OCI-M2 (cell line): ENCODE results near the gene EP300.
"Not testable (repeated sequence)": the region's sequence is repeated elsewhere in the genome, so short reads cannot be mapped to it uniquely, and the experiment has no call there.

ENCODE experiments used
- DNase-seq: peaks from one replicate; lab custom pipeline; 2025; ENCODE audit not compliant: unreplicated experiment; lab: John Stamatoyannopoulos, UW

The EP300 gene

DNA sequence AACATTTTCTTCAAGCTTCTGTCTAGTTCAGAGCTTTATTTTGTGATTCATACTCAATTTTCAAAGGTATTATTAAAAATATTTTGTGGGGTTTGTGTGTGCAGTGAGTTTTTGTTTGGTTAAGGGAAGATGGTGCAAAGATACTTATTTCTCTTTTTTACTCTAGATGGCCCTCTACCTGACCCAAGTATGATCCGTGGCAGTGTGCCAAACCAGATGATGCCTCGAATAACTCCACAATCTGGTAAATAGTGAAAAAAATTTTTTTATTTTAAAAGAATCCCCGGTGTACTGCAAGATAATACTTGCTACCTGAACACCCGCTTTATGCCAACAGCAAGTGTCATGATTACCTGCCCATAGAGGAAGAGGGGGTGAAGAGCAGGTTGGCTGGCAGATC is 54.2 kb downstream of the EP300 start:
- no peak for DNase-seq

DNA sequence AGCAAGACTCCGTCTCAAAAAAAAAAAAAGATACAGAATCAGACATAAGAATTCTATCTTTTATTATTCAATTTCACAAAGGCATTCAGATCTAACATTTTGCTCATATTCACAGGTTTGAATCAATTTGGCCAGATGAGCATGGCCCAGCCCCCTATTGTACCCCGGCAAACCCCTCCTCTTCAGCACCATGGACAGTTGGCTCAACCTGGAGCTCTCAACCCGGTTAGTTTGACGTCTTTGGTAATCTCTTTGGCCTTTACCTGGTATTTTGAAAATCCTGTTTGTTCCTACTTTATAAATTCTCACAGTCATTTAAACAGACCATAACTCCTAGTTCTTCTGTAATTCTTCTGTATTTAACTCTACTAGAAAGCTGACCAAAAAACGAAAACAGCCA is 55.3 kb downstream of the EP300 start:
- no peak for DNase-seq

DNA sequence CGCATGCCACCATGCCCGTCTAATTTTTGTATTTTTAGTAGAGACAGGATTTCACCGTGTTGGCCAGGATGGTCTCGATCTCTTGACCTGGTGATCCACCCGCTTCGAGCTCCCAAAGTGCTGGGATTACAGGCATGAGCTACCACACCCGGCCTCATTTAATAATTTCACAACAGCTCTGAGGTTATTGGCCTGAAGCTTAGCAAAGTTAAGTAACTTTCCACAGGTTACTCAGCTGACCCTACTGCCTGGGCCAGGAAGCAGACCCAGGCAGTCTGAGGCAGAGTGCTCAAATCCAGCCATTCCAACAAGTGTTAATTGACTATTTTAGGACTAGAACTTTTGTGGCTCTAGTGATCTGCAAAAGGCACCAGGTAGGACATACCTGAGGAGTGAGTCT is 60.5 kb downstream of the EP300 start:
- DNase-seq, result no peak

DNA sequence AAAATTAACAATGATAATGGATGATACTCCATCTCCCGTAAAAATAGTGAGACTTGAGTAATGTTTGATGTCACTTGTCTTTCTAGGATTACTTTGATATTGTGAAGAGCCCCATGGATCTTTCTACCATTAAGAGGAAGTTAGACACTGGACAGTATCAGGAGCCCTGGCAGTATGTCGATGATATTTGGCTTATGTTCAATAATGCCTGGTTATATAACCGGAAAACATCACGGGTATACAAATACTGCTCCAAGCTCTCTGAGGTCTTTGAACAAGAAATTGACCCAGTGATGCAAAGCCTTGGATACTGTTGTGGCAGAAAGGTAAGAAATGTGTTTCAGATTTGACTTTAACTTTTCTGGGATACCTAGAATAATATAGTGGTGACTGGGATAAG is 64.7 kb downstream of the EP300 start:
- no peak for DNase-seq

DNA sequence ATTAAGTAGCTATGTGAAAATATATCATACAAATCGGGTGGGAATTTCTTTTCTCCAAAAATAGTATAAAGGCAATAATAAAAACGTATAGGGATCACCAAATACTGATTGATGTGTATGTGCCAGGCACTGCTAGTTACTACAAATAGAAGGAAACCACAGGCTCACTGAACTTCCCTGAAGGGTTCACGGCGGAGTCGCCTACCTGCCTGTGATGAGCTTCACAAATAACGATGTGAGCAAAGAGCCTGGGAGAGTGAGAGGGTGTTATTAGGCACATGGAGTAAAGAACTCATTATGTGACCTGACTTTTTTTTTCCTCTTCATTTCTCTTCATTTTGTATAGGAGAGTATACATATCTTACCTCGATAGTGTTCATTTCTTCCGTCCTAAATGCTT is 76.8 kb downstream of the EP300 start:
- DNase-seq, result no peak

DNA sequence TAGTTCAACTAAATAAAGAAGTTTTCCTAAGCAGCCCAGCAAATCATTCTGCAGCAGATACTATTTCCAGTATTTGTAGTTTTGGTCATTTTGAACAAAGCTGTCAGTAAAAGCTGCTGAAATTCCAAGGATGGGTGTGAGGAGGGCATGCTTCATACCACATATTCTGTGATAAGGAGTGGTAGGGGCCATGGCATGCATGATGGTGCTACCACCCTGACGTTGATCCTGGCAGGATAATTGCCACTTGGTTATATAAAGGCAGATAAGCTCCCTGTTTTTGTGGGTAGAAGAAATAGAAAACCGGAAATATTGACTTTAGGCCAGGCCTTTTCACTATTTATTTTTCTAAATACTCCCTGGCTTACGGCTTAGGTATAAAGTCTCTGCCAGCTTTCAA is 79.6 kb downstream of the EP300 start:
- DNase-seq, result no peak

DNA sequence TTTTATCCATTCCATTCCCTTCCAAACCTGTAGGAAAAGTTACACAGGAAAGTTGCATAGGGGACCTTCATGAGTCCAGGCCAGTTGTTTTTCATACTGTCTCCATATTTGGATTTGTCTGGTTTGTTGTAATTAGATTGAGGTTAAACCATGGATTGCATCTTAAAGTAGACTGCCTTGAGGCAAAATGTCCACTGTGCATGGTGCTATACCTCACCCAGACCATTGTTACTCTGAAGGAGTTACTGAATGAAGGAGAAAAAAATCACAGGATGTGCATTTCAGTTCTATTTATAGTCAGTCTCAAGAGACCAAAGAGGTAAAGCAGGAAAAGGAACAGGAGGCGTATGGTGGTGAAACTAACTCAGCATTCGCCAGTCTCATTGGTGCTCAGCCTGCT is 83.2 kb downstream of the EP300 start:
- DNase-seq, result no peak

DNA sequence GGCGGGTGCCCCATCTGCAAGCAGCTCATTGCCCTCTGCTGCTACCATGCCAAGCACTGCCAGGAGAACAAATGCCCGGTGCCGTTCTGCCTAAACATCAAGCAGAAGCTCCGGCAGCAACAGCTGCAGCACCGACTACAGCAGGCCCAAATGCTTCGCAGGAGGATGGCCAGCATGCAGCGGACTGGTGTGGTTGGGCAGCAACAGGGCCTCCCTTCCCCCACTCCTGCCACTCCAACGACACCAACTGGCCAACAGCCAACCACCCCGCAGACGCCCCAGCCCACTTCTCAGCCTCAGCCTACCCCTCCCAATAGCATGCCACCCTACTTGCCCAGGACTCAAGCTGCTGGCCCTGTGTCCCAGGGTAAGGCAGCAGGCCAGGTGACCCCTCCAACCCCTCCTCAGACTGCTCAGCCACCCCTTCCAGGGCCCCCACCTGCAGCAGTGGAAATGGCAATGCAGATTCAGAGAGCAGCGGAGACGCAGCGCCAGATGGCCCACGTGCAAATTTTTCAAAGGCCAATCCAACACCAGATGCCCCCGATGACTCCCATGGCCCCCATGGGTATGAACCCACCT is 84.7 kb downstream of the EP300 start:
- DNase-seq, result no peak

DNA sequence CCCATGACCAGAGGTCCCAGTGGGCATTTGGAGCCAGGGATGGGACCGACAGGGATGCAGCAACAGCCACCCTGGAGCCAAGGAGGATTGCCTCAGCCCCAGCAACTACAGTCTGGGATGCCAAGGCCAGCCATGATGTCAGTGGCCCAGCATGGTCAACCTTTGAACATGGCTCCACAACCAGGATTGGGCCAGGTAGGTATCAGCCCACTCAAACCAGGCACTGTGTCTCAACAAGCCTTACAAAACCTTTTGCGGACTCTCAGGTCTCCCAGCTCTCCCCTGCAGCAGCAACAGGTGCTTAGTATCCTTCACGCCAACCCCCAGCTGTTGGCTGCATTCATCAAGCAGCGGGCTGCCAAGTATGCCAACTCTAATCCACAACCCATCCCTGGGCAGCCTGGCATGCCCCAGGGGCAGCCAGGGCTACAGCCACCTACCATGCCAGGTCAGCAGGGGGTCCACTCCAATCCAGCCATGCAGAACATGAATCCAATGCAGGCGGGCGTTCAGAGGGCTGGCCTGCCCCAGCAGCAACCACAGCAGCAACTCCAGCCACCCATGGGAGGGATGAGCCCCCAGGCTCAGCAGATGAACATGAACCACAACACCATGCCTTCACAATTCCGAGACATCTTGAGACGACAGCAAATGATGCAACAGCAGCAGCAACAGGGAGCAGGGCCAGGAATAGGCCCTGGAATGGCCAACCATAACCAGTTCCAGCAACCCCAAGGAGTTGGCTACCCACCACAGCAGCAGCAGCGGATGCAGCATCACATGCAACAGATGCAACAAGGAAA is 85.4 kb downstream of the EP300 start:
- no peak for DNase-seq

DNA sequence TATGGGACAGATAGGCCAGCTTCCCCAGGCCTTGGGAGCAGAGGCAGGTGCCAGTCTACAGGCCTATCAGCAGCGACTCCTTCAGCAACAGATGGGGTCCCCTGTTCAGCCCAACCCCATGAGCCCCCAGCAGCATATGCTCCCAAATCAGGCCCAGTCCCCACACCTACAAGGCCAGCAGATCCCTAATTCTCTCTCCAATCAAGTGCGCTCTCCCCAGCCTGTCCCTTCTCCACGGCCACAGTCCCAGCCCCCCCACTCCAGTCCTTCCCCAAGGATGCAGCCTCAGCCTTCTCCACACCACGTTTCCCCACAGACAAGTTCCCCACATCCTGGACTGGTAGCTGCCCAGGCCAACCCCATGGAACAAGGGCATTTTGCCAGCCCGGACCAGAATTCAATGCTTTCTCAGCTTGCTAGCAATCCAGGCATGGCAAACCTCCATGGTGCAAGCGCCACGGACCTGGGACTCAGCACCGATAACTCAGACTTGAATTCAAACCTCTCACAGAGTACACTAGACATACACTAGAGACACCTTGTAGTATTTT is 86.1 kb downstream of the EP300 start:
- DNase-seq, result no peak

DNA sequence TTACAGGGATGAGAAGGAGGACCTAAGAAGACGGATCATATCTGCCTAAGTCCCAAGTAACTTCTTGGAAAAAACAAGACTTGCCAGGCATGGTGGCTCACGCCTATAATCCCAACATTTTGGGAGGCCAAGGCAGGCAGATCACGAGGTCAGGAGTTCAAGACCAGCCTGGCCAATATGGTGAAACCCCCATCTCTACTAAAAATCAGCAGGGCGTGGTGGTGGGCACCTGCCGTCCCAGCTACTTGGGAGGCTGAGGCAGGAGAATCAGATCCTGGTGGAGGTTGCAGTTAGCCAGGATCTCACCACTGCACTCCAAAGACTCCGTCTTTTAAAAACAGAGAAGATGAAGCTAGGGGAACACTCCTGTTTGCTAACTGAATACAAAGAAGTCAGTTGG is 88.0 kb downstream of the EP300 start:
- not testable (repeated sequence) for DNase-seq

DNA sequence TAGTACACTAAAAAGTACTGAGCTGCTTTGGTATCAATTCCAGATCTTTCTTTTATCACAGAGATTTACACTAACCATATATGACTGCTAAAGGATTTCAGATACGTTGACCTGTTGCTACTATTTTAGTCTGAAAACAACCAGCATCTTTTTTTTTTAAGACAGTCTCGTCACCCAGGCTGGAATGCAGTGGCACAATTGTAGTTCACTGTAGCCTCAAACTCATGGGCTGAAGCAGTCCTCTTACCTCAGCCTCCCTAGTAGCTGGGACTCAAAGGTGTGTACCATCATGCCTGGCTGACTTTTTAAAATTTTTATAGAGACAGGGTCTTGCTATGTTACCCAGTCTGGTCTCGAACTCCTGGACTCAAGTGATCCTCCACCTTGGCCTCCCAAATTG is 88.5 kb downstream of the EP300 start:
- no peak for DNase-seq

DNA sequence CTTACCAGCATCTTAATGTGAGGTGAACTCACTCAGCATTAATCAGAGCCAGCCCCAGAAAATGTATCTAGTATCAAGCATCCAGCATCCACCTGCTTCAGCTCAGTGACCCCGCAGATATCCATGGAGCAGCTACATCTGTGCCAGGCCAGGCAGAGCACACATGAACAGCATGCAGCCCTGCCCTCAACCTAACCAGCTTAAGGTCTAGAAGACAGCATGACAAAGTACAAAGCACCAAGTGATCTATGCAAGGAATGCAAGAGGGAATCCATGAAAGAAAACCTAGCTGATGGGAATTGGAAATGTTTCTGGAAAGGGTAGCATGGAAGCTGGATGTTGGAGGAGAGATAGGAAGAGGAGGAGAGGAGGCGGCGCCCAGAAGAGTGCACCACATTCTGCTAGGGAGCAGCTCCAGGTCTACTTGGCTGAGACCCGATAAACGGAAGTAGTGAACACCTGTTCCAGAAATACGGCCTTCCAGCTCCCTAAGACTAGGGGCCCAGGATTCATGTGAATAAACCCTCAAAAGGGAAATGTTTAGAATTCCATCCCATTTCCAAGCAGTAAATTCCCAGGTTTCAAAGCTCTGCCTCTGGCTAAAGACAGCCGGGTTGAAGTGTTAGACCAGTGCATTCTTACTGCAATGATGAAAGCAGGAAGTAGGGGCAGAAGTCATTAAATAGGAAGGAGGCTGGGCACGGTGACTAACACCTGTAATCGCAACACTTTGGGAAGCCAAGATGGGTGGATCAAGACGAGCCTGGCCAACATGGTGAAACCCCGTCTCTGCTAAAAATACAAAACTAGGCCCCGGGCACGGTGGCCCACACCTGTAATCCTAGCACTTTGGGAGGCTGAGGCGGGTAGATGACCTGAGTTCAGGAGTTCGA is 89.2 kb downstream of the EP300 start:
- DNase-seq, result no peak

DNA sequence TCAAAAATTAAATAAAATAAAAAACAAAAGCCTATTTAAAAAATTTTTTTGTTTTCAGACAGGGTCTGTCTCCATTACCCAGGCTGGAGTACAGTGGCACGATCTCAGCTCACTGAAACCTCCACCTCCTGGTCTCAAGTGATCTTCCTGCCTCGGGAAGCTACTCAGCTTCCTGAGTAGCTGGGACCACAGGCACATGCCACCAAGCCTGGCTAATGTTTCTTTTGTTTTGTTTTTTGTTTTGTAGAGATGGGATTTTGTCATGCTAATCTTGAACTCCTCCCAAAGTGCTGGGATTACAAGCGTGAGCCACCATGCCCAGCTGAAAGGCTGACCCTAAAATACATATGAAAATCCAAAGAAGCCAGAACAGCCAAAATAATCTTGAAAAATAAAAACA is 92.3 kb downstream of the EP300 start:
- no peak for DNase-seq

DNA sequence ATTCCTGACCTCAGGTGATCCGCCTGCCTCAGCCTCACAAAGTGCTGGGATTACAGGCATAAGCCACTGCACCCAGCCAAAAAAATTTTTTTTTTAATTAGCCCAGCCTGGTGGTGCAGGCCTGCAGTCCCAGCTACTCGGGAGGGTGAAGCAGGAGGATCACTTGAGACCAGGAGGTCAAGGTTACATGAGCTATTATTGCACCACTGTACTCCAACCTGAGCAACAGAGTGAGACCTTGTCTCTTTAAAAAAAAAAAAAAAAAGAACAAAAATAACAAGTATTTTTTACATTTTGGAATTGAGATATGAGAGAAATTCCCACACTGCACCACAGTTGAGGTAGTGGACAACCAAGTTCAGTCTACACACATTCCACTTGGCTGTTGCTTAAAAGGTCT is 99.1 kb downstream of the EP300 start:
- DNase-seq, result no peak

DNA sequence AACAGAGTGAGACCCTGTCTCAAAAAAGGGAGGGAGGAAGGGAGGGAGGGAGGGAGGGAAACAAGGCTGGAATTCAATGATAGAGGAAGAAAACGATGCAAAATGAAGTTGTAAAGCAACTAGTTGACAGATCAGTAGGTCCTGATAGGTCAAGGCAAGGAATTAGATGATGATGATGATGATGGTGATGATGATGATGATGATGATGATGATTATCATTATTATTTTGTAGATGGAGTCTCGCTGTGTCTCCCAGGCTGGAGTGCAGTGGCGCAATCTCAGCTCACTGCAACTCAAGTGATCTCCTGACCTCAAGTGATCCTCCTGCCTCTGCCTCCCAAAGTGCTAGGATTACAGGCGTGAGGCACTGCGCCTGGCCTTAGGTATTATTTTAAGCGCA is 101.4 kb downstream of the EP300 start:
- DNase-seq, result no peak

DNA sequence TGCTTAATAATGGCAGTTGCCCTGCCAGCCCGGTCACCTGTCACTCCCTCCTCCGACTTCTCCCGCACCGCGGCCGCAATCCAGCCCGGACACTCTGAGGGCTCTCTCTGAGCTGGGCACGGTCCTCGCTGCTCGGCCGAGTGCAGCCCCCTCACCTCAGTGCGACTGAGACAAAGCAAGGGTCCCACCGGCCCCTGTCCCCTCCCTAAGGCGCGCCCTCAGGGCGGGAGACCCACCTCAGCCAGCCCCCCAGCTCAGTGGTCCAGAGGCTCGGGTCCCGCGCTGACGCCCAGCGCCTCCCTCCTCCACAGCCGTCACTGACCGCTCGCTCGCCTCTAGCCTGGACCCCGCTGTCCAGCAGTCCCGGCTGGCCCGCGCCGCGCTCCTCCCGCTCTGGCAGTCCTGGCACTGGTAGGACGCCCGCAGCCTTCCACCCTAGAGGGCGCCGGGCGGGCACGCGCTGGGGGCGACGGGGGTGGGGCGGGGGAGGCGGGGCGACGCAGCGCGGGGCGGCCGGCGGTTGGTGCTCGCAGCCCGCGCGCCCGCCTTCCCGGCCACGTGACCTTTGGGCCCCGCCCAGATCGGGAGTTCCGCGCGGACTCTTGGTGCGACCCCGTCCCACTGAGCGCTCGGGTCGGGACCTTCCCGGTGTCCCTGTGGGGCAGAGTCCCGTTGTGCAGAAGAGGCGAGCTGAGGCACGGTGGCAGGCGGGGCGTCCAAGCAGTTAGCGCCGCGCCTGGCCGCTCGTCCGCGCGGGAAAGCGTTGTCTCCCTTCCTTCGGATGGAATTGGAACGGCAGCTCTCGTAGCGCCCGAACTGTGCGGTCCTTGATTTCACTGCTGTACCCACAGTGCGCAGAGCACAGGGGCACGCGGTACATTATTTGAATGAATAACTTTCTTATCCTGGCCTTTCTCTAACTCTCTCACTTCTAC is 104.9 kb downstream of the EP300 start:
- DNase-seq, result no peak

DNA sequence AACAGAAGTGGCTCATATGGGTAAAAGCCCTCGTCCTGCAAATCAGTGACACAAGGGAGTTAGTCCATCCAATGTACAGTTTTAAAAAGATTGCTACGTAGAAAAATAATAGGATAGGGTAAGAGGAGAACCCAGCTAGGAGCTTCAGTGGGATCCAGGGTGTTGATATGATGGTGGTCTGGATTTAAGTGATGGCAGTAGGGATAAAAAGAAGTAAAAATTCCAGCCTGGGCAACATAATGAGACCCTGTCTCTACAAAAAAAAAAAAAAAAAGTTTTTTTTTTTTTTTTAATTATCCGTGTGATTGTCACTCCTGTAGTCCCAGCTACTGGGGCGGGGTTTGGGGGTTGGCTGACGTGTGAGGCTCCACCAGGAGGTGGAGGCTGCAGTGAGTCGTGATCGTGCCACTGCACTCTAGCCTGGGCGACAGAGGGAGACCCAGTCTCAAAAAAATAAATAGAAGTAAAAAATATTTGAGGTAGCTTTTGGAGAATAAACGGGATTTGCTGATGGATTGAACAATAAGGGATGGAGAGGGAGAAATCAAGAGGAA is 105.7 kb downstream of the EP300 start:
- no peak for DNase-seq

DNA sequence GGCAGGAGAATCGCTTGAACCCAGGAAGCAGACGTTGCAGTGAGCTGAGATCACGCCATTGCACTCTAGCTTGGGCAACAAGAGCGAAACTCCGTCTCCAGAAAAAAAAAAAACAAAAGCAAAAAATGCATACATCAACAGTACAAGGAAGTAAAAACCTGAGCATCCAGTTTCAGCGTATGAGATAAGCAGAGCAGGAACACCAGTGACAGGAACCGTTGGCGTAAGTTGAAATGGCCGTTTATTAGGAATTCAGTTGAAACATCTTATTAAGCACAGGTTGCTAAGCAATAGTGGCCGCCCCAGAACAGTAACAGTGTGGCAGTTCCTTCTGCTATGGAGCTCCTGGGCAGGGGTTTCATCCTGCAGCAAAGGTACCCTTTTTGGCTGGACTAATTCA is 108.7 kb downstream of the EP300 start:
- no peak for DNase-seq

DNA sequence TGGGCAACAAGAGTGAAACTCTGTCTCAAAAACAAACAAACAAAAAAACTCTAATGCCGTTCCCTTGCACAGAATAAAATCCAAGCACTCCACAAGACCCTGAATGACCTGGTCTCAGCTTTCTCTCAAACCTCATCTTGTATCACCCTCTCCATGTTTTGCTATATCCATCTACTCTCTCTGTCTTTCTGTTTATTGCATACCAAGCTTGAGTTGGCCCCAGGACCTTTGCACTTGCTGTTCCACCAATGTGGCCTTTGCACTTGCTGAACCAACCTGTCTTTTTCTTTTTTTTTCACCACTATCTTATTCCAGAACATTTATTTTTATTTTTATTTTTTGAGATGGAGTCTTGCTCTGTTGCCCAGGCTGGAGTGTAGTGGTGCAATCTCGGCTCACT is 110.7 kb downstream of the EP300 start:
- no peak for DNase-seq
